Colonic mucosa (tissue), 4 donors: ENCODE data around the gene MYOF. TPM values are rescaled to one million over a fixed set of nuclear protein-coding genes. Genes with fewer than 3 reads are reported as not detected.

ENCODE experiments used
- DNase-seq: peaks from one replicate; pipeline ENCODE4 v3.0.0-alpha.2; 2020
- H3K27ac ChIP-seq: fragments of 200-600 bp; one replicate; pipeline ENCODE4 v1.8.0; 2021
- H3K27me3 ChIP-seq: fragments of 200-600 bp; one replicate; pipeline ENCODE4 v1.8.0; 2021
- H3K36me3 ChIP-seq: fragments of 200-600 bp; one replicate; pipeline ENCODE4 v1.8.0; 2021
- H3K4me1 ChIP-seq: fragments of 200-600 bp; one replicate; pipeline ENCODE4 v1.8.0; 2021; ENCODE audit warnings: mild to moderate bottlenecking
- H3K4me3 ChIP-seq: fragments of 200-600 bp; one replicate; pipeline ENCODE4 v1.8.0; 2021
- H3K9ac ChIP-seq, 2 donors: one replicate each; pipeline ENCODE4 v1.7.0; 2013; ENCODE audit warnings: control low read depth in 2 of 2, low read depth in 2 of 2, low read length in 2 of 2
- H3K9me3 ChIP-seq: fragments of 200-600 bp; one replicate; pipeline ENCODE4 v1.8.0; 2021
- CTCF ChIP-seq: fragments of 200-600 bp; IDR thresholded peaks from one replicate; pipeline ENCODE4 v1.8.0; 2022; ENCODE audit warnings: antibody characterized with exemption, mild to moderate bottlenecking
- intact Hi-C: fragments of 100-400 bp; cut with DNase I; formaldehyde crosslinking; loops from one replicate; pipeline ENCODE4 v1.14.1; 2022
- total RNA-seq, 2 donors: library from RNA; stranded (reverse); fragmentation: NEBNext Ultra II Directional in 1 of 2; extraction: Animal tissue kit (Norgen Biotek cat#: 25700) in 1 of 2; gene quantifications; one replicate each; pipeline ENCODE4 v1.2.1, GENCODE V29; 2021
- donor health status: healthy.
- donor health status: DM: no; HTN: no; CAD: no.
- donor health status: DM: no; HTN: no; CAD: no.

The MYOF gene
- total RNA-seq, 2 donors from 2014 or later, result 88.1 to 90.9 TPM

GRCh38 chr10:93478873-93479272 lies 3.3 kb downstream of the MYOF start:
- H3K9me3 ChIP-seq, result no peaks in the 10 kb centered on the region
- no peak for DNase-seq
- H3K36me3 ChIP-seq, result no peaks in the 10 kb centered on the region
- TF ChIP-seq CTCF, result no peak
- intact Hi-C loops, result loop anchor here (5.0 kb wide), 1 partner anchor 42 kb away; no protein-coding TSS in a partner anchor
- H3K9ac ChIP-seq, result no peak overlapping the region
- no peak overlapping the region for H3K27ac ChIP-seq
- H3K4me3 ChIP-seq, result no peak overlapping the region
- peaks cover 19% of the 10 kb centered on the region for H3K4me1 ChIP-seq
- H3K27me3 ChIP-seq, result no peaks in the 10 kb centered on the region

- no peak for TF ChIP-seq CTCF
- H3K4me1 ChIP-seq, result peaks cover 19% of the 10 kb centered on the region
- H3K27me3 ChIP-seq, result no peaks in the 10 kb centered on the region
- H3K4me3 ChIP-seq, result no peak overlapping the region
- intact Hi-C loops, result loop anchor here (5.0 kb wide), 1 partner anchor 39 kb away; no protein-coding TSS in a partner anchor
- no peak overlapping the region for H3K9ac ChIP-seq
- H3K27ac ChIP-seq, result no peak overlapping the region
- DNase-seq, result no peak
- H3K9me3 ChIP-seq, result no peaks in the 10 kb centered on the region
- H3K36me3 ChIP-seq, result no peaks in the 10 kb centered on the region
These were observed 5.4 kb downstream of the MYOF start for GRCh38 chr10:93476756-93477155.

- H3K9ac ChIP-seq, result peak overlapping the region in 1 of 2 donors; percentile 59
- peak overlapping the region; percentile 80 for H3K27ac ChIP-seq
- peak; percentile 75 for DNase-seq
- intact Hi-C loops, result loop anchor here (5.0 kb wide), 1 partner anchor 39 kb away; no protein-coding TSS in a partner anchor
- H3K36me3 ChIP-seq, result no peaks in the 10 kb centered on the region
- peaks cover 19% of the 10 kb centered on the region for H3K4me1 ChIP-seq
- no peak overlapping the region for H3K4me3 ChIP-seq
- TF ChIP-seq CTCF, result no peak
- H3K27me3 ChIP-seq, result no peaks in the 10 kb centered on the region
- H3K9me3 ChIP-seq, result no peaks in the 10 kb centered on the region
These were observed 6.3 kb downstream of the MYOF start for GRCh38 chr10:93475871-93476270.

- Histone ChIP-seq H3K9ac (peak overlapping the region in 1 of 2 donors; percentile 59), H3K9me3 (no peaks in the 10 kb centered on the region), H3K4me3 (no peak overlapping the region), H3K36me3 (no peaks in the 10 kb centered on the region), H3K27me3 (no peaks in the 10 kb centered on the region), H3K27ac (peak overlapping the region; percentile 80), H3K4me1 (peaks cover 19% of the 10 kb centered on the region)
- DNase-seq, result no peak
- intact Hi-C loops, result loop anchor here (5.0 kb wide), 1 partner anchor 38 kb away; no protein-coding TSS in a partner anchor
- no peak for TF ChIP-seq CTCF
These were observed 6.9 kb downstream of the MYOF start for GRCh38 chr10:93475227-93475626.

- Histone ChIP-seq H3K4me3 (no peak overlapping the region), H3K9me3 (no peaks in the 10 kb centered on the region), H3K27me3 (no peaks in the 10 kb centered on the region), H3K9ac (peak overlapping the region in 1 of 2 donors; percentile 12), H3K4me1 (peaks cover 13% of the 10 kb centered on the region), H3K27ac (no peak overlapping the region), H3K36me3 (no peaks in the 10 kb centered on the region)
- no peak for DNase-seq
- intact Hi-C loops, result no loop called here
- no peak for TF ChIP-seq CTCF
These were observed 8.2 kb downstream of the MYOF start for GRCh38 chr10:93473804-93474472.
